GM21825 (cell line): Measurements from ENCODE around the gene PTPN6.

Experiments
- ATAC-seq: cut with Tn5 transposase; IDR thresholded peaks from one replicate; pipeline ENCODE4 v1.9.1; 2021; ENCODE audit warnings: mild to moderate bottlenecking, moderate library complexity; ENCODE audit not compliant: unreplicated experiment

The PTPN6 gene

DNA sequence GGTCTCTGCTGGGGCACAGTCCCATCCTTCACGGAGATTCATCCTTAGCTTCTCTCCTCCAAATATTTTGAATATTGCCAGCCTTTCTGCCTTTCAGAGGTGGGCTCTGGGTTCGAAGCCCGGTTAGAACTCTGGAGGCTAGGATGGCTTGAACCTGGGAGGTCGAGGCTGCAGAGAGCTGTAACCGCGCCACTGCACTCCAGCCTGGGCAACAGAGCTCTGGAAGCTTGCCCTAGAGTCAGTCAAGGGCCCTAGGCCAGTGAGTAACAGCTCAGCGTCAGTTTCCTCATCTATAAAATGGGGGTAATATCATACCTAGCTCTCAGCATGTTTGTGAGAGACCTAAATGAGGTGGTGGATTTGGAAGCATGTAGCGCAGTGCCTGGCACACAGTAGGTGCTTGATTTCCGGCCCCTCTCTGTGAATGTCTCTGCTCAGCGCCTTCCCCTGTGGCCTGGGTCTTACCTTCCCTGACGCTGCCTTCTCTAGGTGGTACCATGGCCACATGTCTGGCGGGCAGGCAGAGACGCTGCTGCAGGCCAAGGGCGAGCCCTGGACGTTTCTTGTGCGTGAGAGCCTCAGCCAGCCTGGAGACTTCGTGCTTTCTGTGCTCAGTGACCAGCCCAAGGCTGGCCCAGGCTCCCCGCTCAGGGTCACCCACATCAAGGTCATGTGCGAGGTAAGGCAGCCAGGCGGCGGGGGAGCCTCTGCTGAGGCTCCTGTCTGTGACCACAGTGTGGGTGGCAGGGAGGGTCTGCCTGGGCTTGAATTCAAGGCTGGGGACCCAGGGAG lies 3.4 kb downstream of the PTPN6 start:
- no peak for ATAC-seq

- ATAC-seq: no peak
These were observed 4.2 kb downstream of the PTPN6 start for GRCh38 chr12:6955108-6956020.

- ATAC-seq: no peak
These were observed 5.0 kb downstream of the PTPN6 start for GRCh38 chr12:6956021-6956727.

DNA sequence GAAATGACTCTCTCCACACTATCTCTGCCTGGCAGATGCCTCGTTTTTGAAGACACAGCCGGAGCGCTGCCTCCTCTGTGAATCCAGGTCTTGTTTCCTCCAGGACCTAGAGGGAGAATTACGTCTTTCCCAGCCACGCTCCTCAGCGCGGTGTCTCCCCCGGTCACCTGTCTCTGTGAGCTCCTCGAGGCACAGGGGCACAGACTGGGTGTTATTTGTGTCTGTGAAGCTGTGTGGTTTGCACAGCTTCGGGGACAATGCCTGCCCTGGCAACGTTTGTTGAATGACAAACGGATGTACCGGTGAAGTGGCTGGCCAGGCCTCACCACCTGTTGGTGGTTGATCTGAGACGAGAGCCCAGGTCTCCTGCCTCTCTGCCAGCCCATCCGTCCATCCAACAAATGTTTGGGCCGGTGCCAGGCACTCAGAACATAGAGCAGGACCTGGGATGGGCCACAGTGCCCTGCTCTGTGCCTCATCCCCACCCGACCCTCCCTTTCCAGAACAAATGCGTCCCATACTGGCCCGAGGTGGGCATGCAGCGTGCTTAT lies 6.1 kb downstream of the PTPN6 start:
- no peak for ATAC-seq

GRCh38 chr12:6957741-6958608 lies 6.8 kb downstream of the PTPN6 start:
- no peak for ATAC-seq

GRCh38 chr12:6958609-6959057 lies 7.5 kb downstream of the PTPN6 start:
- ATAC-seq: no peak

DNA sequence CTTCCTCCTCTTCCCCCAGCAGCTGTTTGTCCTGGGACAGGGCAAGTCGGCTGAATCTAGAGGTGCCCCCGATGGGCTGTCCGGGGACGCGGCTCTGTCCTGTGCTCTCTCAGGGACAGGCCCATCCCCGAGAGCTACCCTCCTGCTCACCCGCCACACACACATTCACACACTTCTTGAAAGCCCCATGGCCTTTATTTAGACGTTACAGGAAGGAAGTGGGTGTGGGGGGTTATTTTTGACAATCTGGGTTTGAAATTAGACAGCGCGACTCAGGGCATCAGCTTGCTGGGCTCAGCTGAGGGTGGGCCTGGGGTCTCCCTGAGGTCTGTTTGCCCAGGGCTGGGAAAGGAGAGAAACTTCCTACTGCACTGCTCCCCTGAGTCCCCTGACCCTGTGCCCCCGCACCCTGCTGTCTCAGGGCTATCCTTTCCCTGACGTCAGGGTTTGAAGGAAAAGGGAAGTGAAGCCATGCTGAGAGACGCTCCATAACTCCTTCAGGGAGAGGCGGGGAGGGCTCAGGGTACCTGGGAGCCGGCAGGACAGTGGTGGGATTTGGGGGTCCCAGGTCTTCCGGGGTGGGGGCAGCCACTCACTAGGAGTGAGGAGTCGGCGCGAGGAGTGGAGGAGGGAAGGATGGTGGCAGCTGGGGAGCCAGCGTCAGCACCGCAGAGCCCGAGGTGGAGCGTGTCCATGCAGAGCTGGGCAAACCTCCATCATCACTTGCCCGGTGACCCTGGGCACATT lies 8.1 kb downstream of the PTPN6 start:
- ATAC-seq: peak; percentile 43

DNA sequence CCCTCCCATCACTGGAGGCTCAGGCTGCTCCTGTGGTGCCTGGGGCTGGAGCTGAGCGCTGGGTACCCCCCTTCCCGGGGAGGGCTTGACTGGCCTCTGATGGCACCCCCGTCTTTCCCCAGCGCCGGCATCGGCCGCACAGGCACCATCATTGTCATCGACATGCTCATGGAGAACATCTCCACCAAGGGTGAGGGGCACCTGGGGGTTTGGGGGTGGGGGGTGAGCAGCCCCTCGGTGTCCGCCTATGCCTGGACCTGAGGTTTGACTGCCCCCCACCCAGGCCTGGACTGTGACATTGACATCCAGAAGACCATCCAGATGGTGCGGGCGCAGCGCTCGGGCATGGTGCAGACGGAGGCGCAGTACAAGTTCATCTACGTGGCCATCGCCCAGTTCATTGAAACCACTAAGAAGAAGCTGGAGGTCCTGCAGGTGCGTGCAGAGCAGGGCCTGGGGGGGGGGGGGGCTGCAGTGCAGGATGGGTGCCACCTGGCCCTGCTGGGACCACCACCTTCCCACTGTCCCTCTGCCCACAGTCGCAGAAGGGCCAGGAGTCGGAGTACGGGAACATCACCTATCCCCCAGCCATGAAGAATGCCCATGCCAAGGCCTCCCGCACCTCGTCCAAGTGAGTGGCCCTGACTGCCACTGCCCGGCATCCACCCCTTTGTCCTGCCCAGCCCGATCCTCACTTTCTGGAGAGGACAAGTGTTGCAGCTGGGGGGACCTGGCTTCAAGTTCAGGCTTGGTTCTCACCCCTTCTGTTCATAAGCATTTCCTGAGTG lies 8.8 kb downstream of the PTPN6 start:
- ATAC-seq: no peak

DNA sequence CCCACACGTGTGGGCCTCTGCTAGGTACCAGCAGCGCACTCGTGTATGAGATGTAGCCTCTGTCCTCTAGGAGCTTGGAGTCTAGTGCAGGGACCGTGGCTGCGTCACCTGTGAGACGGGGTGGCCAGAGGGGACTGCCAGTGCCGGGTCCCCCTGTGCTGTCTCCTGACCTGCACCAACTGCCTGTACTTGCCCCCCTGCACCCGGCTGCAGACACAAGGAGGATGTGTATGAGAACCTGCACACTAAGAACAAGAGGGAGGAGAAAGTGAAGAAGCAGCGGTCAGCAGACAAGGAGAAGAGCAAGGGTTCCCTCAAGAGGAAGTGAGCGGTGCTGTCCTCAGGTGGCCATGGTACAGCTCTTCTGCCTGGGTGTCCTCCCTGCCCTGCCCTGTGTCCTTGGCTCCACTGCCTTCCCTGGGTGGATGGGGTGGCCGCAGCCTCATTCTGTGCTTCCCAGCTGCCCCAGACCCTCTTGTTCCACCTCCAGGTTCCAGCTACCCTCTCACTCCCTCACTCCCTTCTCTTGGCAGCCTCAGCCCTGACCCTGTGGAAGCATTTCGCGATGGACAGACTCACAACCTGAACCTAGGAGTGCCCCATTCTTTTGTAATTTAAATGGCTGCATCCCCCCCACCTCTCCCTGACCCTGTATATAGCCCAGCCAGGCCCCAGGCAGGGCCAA lies 9.6 kb downstream of the PTPN6 start:
- ATAC-seq: peak; percentile 20

DNA sequence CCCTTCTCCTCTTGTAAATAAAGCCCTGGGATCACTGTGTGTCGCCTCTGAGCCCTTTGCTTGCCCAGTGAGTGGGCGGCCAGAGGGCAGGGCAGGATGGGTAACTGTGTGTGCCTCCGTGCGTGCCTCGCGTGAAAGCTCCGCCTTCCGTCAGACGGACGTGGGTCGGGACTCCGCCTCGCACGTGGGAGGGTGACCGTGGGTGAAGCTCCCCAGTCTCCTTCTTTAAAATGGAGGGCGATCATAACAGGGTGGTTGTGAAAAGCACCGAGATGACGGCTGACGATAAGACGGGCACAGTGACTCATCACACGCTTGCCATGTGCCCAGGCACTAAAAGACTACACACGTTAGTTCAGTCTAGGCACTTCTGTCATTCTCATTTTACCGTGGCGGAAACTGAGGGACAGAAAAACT lies 10.1 kb downstream of the PTPN6 start:
- ATAC-seq: no peak

- no peak for ATAC-seq
These were observed 10.6 kb downstream of the PTPN6 start for GRCh38 chr12:6961695-6962284.

GRCh38 chr12:6962285-6963015 lies 11.3 kb downstream of the PTPN6 start:
- ATAC-seq: no peak

DNA sequence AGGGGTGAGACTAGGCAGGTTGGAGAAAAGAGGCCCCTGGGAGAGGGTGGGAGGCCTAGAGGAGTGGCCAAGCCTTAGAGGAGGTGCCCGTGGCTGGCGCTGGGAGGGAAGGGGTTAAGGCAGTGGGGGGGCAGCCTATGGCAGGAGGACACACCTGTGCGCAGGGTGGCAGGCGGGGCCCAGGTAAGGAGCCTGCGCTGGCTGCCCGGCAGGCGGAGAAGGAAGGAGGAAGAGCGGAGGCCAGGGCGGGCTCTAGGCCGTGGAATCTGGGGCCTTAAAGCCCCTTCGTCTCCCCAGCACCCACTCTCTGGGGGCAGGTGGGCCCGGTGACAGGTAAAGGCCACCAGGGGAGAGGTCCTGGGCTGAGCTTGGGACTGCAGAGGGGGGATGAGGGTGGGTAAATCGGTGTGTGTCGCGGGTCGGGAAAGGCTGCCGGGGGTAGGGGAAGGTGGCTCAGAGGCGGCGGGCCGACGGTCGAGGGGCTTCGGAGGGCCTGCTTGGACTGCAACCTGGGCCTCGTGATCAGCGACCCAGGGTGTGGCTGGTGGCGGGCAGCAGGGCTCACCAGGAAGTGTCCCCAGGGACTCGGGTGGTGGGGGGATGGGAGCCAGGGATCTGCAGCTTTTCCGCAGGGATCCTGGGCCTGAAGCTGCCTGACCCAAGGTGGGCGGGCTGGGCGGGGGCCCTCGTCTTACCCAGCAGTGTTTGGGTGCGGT lies 12.0 kb downstream of the PTPN6 start:
- ATAC-seq: no peak

DNA sequence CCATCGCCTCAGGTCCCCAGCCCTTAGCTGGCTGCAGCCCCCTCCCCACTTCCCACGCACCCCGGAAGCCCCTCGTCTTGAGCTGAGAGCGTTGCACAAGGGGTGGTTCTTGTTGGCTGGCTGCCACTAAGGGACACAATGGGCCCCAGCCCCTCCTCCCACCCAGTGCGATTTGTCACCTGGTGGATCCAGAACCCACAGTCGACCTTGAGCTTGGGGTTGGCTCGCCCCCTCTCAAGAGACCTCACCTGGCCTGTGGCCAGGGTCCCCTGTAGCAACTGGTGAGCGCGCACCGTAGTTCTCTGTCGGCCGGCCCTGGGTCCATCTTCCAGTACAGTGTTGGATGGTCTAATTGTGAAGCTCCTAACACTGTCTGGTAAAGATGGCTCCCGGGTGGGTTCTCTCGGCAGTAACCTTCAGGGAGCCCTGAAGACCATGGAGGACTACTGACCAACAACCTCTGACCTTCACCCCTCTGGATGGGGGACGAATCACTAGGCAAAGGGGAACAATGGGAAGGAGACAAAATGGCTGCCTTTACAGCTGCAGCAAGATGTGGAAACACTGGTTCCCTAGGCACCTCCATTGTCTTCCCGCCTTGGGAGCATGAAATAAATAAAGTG lies 12.7 kb downstream of the PTPN6 start:
- ATAC-seq: no peak

DNA sequence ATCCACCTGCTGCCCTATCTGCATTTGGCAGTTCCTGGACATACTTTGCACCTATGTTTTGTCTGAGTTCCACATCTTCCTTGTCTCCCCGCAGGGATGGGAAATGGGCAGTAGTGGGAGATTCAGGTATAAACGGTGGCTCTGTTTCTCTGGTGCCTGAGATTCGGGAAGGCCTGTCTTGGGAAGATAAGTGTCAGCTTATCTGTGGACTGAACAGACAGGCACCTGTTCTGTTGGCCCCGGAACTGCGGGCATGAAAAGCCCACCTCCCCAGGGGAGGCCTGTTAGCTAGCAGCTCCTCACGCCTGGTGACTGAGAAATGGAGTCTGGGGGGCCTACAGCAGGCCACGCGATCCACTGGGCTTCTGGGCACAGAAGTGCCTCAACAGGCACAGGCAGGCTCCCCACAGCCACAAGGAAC lies 13.5 kb downstream of the PTPN6 start:
- ATAC-seq: no peak
